ENCODE results near the gene ZNF223.

ZNF223 gene

DNA sequence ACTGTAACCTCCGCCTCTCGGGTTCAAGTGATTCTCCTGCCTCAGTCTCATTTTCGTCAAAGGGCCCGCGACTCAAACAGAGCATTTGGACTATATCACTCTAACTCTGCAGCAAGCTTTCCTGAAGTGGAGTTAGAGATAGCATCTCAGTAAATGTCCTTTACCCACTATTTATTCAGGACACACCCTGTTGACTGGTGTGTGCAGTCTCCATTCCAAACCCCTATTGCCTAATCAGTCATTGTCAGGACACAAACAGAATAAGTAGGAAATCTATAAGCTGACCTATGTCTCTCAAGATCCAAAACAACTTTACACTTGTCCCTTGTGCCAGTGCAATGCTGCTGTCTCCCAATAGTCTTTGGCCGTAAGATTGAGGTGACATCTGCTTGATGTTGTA is 25.2 kb upstream of the ZNF223 start:
- CTCF ChIA-PET, result no interaction called here
- no peak for DNase-seq (ENCODE audit: low read depth, low spot score)
- TF ChIP-seq, protein P1, sequence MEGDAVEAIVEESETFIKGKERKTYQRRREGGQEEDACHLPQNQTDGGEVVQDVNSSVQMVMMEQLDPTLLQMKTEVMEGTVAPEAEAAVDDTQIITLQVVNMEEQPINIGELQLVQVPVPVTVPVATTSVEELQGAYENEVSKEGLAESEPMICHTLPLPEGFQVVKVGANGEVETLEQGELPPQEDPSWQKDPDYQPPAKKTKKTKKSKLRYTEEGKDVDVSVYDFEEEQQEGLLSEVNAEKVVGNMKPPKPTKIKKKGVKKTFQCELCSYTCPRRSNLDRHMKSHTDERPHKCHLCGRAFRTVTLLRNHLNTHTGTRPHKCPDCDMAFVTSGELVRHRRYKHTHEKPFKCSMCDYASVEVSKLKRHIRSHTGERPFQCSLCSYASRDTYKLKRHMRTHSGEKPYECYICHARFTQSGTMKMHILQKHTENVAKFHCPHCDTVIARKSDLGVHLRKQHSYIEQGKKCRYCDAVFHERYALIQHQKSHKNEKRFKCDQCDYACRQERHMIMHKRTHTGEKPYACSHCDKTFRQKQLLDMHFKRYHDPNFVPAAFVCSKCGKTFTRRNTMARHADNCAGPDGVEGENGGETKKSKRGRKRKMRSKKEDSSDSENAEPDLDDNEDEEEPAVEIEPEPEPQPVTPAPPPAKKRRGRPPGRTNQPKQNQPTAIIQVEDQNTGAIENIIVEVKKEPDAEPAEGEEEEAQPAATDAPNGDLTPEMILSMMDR (IDR thresholded peaks at IDR 0.05; ENCODE audit: insufficient read depth, low read length, missing control alignments), result no peak
- H3K4me3 ChIP-seq (ENCODE audit: low read depth, low read length), result no peak overlapping the region
- POLR2A ChIA-PET, result no interaction called here

DNA sequence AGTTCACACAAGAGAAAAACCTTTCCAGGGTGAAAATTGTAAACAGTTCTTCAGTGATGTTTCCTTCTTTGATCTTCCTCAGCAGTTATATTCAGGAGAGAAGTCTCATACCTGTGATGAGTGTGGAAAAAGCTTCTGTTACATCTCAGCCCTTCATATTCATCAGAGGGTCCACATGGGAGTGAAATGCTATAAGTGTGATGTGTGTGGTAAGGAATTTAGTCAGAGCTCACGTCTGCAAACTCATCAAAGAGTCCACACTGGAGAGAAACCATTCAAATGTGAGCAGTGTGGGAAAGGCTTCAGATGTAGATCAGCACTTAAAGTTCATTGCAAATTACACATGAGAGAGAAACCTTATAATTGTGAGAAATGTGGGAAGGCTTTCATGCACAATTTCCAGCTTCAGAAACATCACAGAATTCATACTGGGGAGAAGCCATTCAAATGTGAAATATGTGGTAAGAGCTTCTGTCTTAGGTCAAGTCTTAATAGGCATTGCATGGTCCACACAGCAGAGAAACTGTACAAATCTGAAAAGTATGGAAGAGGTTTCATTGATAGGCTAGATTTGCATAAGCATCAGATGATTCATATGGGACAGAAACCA is 19.7 kb upstream of the ZNF223 start:
- DNase-seq (ENCODE audit: low read depth, low spot score), result no peak
- CTCF ChIA-PET, result no interaction called here

DNA sequence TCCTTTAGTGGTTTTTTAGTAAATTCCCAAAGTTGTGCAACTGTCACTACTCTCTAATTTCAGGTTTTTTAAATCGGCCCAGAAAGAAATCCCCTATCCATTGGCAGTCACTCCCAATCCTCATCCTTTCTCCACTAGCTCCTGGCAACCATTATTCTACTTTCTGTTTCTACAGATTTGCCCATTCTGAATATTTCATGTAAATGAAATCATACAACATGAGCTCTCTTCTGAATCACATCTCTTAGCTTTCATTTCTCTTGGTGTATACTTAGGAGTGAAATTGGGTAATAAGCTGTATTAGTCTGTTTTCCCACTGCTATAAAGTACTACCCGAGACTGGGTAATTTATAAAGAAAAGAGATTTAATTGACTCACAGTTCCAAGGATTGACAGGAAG is 9.7 kb upstream of the ZNF223 start:
- ChIA-PET POLR2A (no interaction called here), CTCF (no interaction called here)
- no peak for DNase-seq (ENCODE audit: low read depth, low spot score)
- H3K4me3 ChIP-seq (ENCODE audit: low read depth, low read length), result no peak overlapping the region
- TF ChIP-seq, protein P1 (IDR thresholded peaks at IDR 0.05; ENCODE audit: insufficient read depth, low read length, missing control alignments), result no peak

More for the DNA sequence above, 19.7 kb upstream of the ZNF223 start:
- H3K4me3 ChIP-seq (ENCODE audit: low read depth, low read length), result no peak overlapping the region
- POLR2A ChIA-PET, result no interaction called here
- TF ChIP-seq, protein P1 (IDR thresholded peaks at IDR 0.05; ENCODE audit: insufficient read depth, low read length, missing control alignments), result no peak

DNA sequence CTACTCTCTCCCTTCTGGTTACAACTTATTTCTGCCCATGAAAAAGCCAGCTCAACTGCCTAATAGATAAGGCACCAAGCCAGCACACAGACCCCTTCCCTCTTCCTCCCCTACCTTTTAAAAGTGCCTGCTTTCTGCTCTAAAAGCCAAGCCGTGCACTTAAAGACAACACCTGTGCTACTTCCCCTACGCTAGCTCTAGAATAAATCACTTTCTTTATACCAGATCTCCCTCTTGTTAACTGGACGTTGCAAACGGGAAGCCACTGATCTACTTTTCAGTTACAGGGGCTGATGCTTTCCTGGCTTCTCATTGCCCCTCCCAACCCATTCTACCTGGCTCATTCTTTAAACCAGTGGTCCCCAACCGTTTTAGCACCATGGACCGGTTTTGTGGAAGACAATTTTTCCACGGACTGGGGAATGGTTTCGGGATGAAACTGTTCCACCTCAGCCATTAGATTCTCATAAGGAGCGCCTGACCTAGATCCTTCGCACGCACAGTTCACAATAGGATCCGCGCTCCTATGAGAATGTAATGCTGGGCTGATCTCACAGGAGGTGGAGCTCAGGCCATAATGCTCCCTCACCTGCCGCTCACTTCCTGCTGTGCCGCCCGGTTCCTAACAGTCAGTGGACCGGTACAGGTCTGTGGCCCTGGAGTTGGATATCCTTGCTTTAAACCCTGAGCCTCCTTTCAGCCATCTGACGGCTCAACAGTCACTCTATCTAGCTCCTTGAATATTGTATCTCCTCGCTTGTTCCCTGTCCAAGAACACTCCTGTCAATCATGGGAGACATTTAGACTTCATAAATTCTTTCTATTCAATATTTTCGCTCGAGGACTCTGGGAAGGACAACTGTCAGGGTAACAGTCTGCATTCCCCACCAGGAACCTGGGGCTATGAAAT is 841 bp upstream of the ZNF223 start:
- TF ChIP-seq, protein P1 (IDR thresholded peaks at IDR 0.05; ENCODE audit: insufficient read depth, low read length, missing control alignments), result no peak
- H3K4me3 ChIP-seq (ENCODE audit: low read depth, low read length), result peak overlapping the region; percentile 94
- CTCF ChIA-PET, result no interaction called here
- no peak for DNase-seq (ENCODE audit: low read depth, low spot score)
- POLR2A ChIA-PET, result interaction anchor here (0.6 to 0.8 kb wide), 2 partner anchors 11 to 161 kb away, joined by 3 read pairs; partner anchors contain the start of gene ZNF227

DNA sequence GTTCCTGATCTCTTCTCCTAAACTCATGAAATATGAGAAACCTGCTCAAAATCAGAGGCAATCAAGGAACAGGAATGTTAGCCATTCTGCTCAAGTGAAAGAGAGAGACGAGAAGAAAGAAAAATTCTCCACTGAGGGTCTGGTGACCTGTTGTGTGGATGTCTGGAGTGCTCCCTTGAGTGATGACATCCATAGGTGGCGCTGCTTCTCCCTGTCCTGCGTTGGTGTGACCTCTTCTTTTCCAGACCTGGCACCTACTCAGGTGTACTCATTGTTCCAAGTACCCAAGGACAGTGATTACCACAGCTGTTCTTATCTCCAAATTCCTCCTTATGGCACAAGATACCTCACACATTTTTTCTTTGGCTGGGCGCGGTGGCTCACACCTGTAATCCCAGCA is 4.0 kb downstream of the ZNF223 start:
- CTCF ChIA-PET, result no interaction called here
- H3K4me3 ChIP-seq (ENCODE audit: low read depth, low read length), result no peak overlapping the region
- POLR2A ChIA-PET, result no interaction called here
- no peak for DNase-seq (ENCODE audit: low read depth, low spot score)
- TF ChIP-seq, protein P1 (IDR thresholded peaks at IDR 0.05; ENCODE audit: insufficient read depth, low read length, missing control alignments), result no peak

DNA sequence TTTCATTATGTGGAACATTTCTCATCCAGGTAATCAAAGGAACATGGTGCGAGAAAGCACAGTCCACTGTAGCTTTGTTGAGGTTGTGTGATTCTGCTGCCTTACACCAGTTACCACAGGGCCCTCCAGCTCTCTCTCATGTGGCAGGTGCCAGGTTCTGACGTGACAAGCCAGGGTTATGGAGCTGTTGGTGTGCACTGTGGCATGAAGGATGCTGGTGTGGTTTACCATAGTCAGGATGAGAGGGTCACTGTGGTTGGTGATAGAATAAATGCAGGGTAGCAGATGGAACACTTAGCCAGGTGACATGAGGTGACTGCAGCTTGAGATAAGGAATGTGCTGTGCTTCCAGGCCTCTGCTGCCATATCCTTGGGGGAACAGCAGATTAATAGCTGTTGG is 7.4 kb downstream of the ZNF223 start:
- no peak overlapping the region for H3K4me3 ChIP-seq (ENCODE audit: low read depth, low read length)
- ChIA-PET CTCF (no interaction called here), POLR2A (no interaction called here)
- no peak for DNase-seq (ENCODE audit: low read depth, low spot score)
- TF ChIP-seq, protein P1 (IDR thresholded peaks at IDR 0.05; ENCODE audit: insufficient read depth, low read length, missing control alignments), result no peak

All from AG04449 (cell line).